ENCODE measurements around the gene ACBD4. TPM values are rescaled to one million over a fixed set of nuclear protein-coding genes. Genes with fewer than 3 reads are reported as not detected.

The ACBD4 gene
- total and polyA plus RNA-seq, 2 of the 13 experiments (the other 11 are each of a cell fraction or from before 2014, with no cell fraction given) = 16.1 to 26.9 TPM

GRCh38 chr17:45149037-45149668 is 13.7 kb downstream of the ACBD4 start (continued):
- TF ChIP-seq ZNF678 (CRISPR knock-in tag; IDR thresholded peaks at IDR 0.05) = no peak
- peak; percentile 48 for TF ChIP-seq ETV5 (CRISPR knock-in tag; IDR thresholded peaks at IDR 0.05; ENCODE audit: borderline replicate concordance)
- TF ChIP-seq NCOR1 (IDR thresholded peaks at IDR 0.05; ENCODE audit: borderline replicate concordance, low read length) = no peak
- TF ChIP-seq SMARCE1 (IDR thresholded peaks at IDR 0.05; ENCODE audit: borderline replicate concordance) = no peak
- TF ChIP-seq RNF219 (CRISPR knock-in tag; IDR thresholded peaks at IDR 0.05) = no peak
- TF ChIP-seq TIGD3 (CRISPR knock-in tag; IDR thresholded peaks at IDR 0.05; ENCODE audit: borderline replicate concordance) = no peak
- no peak for TF ChIP-seq MYPOP (CRISPR knock-in tag; IDR thresholded peaks at IDR 0.05)
- TF ChIP-seq ZNF326 (CRISPR knock-in tag; IDR thresholded peaks at IDR 0.05; ENCODE audit: borderline replicate concordance) = no peak
- no peak for TF ChIP-seq ZNF781 (CRISPR knock-in tag; IDR thresholded peaks at IDR 0.05; ENCODE audit: borderline replicate concordance, not compliant biosample characterization)
- TF ChIP-seq HOXA9 (CRISPR knock-in tag; IDR thresholded peaks at IDR 0.05; ENCODE audit: borderline replicate concordance) = no peak; the same call in none of the 2 replicates
- TF ChIP-seq TGIF2 (CRISPR knock-in tag; IDR thresholded peaks at IDR 0.05) = no peak; the same call in 1 of the 2 replicates
- no peak for TF ChIP-seq GPBP1L1 (CRISPR knock-in tag; IDR thresholded peaks at IDR 0.05)
- no peak for TF ChIP-seq USF2 (IDR thresholded peaks at IDR 0.05; ENCODE audit: low read depth, low read length)
- 0 out of 2 replicates have a peak, but pooled peaks have one; percentile 34 for TF ChIP-seq USF2 (CRISPR knock-in tag; IDR thresholded peaks at IDR 0.05; ENCODE audit: borderline replicate concordance)
- TF ChIP-seq ZNF619 (CRISPR knock-in tag; IDR thresholded peaks at IDR 0.05) = peak; percentile 23; the same call in 1 of the 2 replicates
- TF ChIP-seq TFAP4 (IDR thresholded peaks at IDR 0.05; ENCODE audit: borderline replicate concordance, low read depth) = no peak; the same call in 1 of the 2 replicates
- TF ChIP-seq NFIC (IDR thresholded peaks at IDR 0.05; ENCODE audit: low read length) = 0 out of 2 replicates have a peak, but pooled peaks have one; percentile 8
- no peak for TF ChIP-seq SNAI1 (CRISPR knock-in tag; IDR thresholded peaks at IDR 0.05; ENCODE audit: borderline replicate concordance)
- no peak for TF ChIP-seq KLF15 (CRISPR knock-in tag; IDR thresholded peaks at IDR 0.05; ENCODE audit: borderline replicate concordance)
- no peak for TF ChIP-seq ZNF83 (CRISPR knock-in tag; IDR thresholded peaks at IDR 0.05; ENCODE audit: borderline replicate concordance)
